Posterior vena cava (tissue), 2 donors: Measurements from ENCODE around the gene ALKBH7. TPM values are rescaled to one million over a fixed set of nuclear protein-coding genes. Genes with fewer than 3 reads are reported as not detected.
"Not testable (repeated sequence)": the region's sequence is repeated elsewhere in the genome, so short reads cannot be mapped to it uniquely, and the experiment has no call there.

Source experiments
- DNase-seq: peaks from one replicate; pipeline ENCODE4 v3.0.0-alpha.2; 2020; ENCODE audit warnings: low spot score
- intact Hi-C, 2 donors: fragments of 100-400 bp; cut with DNase I; formaldehyde crosslinking; loops; one replicate each; pipeline versions ENCODE4 v1.14.1 to v1.14.2; 2022 to 2023
- total RNA-seq, 2 donors: library from RNA; stranded (reverse); fragmentation: NEBNext Ultra II Directional; extraction: Animal tissue kit (Norgen Biotek cat#: 25700); gene quantifications; one replicate each; pipeline ENCODE4 v1.2.1, GENCODE V29; 2021
- donor health status: DM: yes; HTN: yes; CAD: no.
- donor health status: DM: yes; HTN: yes; CAD: no.

ALKBH7 gene
- total RNA-seq, 2 donors from 2014 or later = 37.1 to 41.2 TPM

DNA sequence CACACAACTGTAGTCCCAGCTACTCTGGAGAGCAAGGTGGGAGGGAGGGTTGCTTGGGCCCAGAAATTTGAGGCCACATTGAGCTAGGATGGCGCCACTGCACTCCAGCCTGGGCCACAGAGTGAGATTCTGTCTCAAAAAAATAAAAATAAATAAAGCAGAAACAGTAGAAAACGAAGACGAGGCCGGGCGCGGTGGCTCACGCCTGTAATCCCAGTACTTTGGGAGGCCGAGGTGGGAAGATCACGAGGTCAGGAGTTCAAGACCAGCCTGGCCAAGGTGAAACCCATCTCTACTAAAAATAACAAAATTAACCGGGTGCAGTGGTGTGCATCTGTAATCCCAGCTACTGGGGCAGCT lies 11.8 kb upstream of the ALKBH7 start:
- intact Hi-C loops, DNase-seq: not testable (repeated sequence)

DNA sequence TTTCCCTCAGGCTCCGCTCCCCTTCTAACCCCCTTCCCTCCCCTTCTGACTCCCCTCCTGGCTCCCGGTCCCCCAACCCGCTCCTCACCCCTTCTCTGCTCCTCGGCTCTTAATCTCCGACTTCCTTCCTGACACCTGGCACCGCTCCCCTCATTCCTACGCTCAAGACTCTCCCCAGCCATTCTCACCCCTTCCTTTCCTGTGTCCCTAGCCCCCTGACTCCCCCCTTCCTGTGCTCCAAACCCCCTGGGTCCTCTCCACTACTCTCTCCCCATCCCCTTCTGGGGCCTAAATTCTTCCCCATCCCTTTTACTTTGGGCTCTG lies 10.6 kb upstream of the ALKBH7 start:
- intact Hi-C loops = no loop called here
- DNase-seq = no peak

DNA sequence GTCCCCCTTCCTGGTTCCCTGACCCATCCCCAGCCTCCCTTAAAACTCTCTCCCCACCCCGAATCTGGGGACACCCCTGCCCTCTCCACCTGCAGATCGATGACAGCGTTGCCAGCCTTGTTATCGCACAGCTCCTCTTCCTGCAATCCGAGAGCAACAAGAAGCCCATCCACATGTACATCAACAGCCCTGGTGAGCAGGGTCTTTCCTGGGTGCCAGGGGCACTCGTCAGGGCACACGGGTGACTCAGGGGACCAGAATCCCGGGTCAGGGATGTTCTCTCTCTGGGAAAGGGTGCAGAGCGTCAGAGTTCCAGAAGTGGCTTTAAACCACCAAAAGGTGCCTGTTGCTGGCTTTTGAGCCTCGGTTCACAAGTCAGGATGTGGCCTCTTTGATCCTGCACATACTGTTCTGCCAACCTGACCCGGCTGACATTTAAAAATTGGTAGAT lies 10.2 kb upstream of the ALKBH7 start:
- DNase-seq = no peak

DNA sequence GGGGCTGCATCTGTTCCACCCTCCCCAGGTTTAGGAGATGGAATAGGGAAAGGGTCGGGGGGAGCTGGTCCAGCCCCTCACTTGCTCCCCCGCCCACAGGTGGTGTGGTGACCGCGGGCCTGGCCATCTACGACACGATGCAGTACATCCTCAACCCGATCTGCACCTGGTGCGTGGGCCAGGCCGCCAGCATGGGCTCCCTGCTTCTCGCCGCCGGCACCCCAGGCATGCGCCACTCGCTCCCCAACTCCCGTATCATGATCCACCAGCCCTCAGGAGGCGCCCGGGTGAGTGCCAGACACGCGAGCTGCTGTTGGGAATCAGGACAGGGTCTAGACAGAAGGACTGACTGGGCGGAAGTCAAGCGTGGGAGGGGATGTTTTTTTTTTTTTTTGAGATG lies 8.2 kb upstream of the ALKBH7 start:
- no peak for DNase-seq
- intact Hi-C loops = no loop called here

More for the DNA sequence above, 10.2 kb upstream of the ALKBH7 start:
- intact Hi-C loops = no loop called here

DNA sequence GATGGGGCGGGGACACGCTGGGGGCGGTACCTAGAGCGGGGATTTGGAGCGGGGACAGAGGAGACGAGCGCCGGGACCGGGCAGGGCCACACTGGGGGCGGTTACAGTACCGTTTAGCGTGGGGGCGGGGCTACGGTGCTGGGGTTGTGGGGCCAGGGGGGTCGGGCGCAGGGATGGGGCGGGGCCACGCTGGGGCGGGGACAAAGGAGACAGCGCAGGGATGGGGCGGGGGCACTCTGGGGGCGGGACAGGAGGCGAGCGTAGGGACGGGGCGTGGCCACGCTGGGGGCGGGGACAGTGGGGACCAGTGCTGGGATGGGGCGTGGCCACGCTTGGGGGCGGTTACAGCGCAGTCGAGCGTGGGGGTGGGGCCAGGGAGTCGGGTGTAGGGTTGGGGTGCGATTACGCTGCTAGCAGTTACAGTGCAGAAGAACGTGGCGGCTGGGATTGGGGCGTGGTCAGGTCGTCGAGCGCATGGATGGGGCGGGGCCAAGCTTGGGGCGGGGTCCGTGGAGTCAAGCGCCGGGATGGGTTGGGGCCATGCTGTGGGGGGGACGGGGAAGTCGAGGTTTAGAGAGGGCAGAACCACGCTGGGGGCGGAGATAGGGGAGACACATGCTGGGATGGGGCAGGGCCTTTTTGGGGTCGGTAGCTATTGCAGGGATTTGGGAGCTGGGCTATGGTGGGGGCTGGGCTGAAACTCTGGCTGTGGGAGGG lies 660 bp downstream of the ALKBH7 start:
- peak; percentile 100 for DNase-seq
- intact Hi-C loops = no loop called here

DNA sequence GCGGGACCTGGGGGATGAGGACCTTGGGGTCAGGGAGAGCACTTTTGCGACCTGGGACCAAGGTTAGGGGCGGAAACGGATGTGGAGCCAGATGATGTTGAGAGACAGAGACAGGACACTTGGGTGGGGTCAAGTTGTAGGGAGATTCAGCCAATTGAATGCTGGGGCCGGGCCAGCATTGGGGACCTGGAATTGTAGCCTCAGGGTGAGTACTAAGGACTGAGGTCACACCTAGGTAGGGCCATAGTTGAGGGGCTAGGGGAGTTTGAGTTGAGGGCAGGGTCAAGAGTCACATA lies 1.2 kb downstream of the ALKBH7 start:
- intact Hi-C loops = no loop called here
- no peak for DNase-seq

DNA sequence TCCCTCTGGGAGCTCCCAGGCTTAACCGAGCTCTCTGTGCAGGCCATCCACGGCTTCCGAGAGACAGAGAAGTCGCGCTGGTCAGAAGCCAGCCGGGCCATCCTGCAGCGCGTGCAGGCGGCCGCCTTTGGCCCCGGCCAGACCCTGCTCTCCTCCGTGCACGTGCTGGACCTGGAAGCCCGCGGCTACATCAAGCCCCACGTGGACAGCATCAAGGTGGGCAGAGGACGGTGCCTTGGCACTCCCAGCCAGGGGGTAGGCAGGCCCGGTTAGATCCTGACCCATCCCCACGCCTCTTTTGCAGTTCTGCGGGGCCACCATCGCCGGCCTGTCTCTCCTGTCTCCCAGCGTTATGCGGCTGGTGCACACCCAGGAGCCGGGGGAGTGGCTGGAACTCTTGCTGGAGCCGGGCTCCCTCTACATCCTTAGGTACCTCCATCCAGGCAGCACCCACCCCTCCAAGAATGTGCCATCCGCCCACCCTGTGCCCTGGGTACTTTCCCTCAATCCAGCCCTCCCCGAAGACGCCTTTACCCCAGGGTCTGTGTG lies 1.6 kb downstream of the ALKBH7 start:
- intact Hi-C loops = no loop called here
- DNase-seq = no peak

DNA sequence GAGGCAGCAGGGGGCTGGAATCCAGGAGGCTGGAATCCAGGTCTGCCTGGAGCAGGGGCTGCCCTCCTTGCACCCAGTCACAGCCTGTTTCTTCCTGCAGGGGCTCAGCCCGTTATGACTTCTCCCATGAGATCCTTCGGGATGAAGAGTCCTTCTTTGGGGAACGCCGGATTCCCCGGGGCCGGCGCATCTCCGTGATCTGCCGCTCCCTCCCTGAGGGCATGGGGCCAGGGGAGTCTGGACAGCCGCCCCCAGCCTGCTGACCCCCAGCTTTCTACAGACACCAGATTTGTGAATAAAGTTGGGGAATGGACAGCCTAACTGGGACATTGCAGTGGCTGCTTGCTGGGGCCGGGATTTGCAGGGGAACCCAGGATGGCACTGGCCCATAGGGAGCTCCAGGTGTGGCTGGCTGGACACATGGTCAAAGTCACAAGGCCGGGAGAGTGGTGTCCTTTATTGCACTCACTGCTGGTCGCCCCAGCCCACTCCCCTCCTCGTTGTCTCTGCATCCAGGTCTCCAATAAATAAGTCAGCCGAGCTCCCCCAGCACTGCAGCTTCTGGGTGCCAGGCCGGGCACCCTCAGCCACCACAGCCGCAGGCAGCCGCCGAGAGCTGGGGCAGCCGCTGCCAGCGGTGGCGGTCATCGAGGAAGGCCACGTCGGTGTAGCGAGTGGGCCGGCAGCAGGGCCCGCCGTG lies 2.3 kb downstream of the ALKBH7 start:
- intact Hi-C loops = no loop called here
- DNase-seq = no peak

DNA sequence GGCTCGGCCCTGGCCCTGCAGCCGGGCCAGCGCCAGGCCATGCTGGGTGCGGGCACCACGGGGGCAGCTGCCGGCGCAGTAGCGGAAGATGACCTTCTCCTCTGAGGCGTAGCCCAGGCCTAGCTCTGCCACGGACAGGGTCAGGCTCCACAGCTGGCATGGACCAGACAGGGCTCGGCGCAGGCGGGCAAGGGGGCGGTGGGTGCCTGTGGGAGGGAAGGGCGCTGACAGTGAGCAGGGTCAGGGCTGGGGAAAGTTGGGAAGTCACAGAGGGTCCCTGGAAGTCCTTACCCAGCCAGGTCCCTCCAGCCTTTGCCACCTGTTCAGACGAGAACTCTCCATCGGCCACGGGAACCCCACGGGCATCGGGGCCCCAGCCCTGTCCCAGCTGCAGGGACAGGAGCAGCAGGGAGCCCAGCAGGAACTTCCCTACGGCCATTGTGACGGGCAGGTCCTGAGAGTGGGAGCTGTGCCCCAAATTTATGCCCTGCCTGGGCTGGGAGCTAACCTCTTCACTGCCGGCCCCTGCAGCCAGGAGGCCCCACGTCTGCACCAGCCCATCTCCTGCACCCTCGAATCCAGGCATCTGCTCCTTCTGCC lies 2.9 kb downstream of the ALKBH7 start, which contains the start of gene PSPN:
Gene PSPN (minus strand): TSS at position 523 of the 600 bp plus-strand sequence. CDS start 84 bp downstream, at position 439.
- DNase-seq = no peak
- intact Hi-C loops = no loop called here

DNA sequence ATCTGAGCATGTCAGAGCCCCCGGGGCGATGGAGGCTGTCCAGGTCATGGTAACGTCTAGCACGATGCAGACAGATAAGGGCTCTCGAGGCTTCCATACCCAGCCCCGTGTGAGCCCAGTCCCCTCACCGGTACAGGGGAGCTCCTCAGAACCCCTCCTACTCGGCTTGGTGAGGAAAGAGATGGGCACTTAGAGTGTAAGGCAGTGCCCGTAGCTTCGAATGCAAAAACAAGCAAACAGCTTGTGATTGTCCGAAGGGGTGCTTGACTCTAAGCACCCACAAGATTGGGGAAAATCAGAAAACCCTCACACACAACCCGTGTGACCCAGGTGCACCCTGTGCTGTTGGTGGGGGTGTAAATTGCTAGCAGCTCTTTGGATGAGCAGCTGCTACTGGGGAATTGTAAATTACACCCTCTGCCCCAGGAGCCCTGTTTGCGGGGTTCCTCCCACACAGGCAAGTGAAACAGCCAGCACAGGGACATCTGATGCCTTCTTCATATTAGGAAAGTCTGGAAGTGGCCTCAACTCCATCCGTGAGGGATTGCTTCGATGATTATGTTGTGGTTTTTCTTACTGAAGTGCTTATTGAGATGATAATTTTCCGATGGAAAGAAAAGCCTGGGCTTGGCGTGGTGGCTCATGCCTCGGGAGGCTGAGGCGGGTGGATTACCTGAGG lies 4.1 kb downstream of the ALKBH7 start:
- no peak for DNase-seq
- intact Hi-C loops = no loop called here

DNA sequence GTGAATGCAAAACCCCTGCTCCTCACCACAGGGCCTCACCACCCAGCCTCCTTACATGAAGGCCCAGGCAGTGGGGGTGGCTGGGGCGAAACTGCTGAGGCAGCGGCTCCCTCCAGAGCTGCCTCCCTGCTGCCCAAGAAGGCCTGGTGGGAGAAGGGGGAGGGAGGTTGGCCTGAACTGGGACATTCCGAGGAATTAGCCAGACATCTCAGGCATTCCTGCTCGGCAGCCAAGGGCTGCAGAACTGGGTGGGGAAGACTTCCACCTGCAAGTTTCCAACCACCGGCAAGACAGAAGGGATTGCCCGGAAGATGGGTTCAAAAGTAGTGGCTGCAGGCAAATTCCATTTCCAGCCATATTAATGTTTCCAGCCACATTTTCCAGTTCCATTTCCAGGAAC lies 5.4 kb downstream of the ALKBH7 start:
- intact Hi-C loops = no loop called here
- DNase-seq = no peak

DNA sequence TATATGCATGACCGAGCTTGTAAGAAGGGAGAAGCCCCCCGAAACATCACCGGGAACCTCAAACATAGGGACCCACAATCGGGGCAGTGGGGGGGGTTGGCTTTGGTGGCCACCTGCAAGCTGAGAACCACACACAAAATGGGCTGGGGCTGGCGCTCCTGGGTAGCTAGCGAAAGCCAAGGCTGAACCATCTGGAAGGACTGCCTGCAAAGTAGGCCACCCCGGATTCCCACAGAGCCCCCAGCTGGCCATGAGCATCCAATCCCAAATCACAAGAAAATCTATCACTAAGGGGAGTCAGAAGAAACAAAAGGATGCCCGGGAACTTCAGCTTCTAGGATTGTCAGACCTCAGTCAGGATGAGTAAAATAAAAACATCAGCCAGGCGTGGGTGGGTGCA lies 5.9 kb downstream of the ALKBH7 start:
- intact Hi-C loops = no loop called here

DNA sequence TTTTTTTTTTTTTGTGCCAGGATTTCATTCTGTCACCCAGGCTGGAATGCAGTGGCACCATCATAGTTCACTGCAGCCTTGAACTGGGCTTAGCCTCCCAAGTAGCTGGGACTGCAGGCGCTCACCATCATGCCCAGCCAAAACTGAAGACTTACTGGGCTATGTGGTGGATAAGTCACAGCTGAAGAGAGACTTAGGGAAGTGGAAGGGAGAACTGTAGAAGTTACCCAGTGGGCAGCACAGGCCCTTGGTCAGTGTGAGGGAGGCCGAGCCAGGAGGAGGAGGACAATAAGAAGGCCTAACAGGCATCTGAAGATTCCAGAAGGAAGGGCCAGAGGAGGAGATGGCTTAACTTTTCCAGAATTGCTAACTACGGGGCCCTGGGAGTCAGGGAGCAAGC lies 7.2 kb downstream of the ALKBH7 start:
- intact Hi-C loops = no loop called here
- DNase-seq = no peak

More for the DNA sequence above, 5.9 kb downstream of the ALKBH7 start:
- DNase-seq = no peak

DNA sequence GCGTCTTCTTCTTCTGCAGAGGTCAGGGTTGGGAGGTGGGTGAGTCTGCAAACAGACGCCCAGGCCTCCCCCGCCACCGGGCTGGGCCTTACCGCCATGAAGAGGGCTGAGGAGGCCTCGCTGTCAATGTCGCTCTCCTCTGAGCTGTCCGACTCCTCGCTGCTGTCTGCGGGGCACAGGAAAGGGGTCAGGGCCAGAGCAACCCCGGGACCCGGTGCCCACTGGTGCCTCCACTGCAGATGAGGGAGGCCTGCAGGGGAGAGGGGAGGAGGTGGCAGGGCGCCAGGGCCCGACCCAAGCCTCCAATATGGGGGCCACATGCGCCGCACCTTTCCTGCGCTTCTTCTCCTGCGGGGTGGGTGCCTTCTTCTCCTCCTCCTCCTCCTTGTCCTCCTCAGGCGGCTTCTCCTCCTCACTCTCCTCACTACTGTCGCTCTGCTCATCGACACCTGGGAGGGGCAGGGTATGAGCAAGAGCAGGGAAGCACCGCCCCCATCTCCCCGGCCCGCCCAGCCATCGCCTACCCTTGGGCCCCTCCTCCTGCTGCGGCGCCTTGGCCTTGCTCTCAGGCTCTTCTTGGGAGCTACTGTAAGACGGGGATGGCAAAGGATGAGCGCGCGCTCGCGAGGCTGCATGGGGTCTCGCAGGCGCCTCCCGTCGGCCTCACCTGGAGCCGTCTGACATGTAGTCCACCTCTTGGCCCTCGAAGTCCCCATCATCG lies 8.6 kb downstream of the ALKBH7 start:
- no peak for DNase-seq

DNA sequence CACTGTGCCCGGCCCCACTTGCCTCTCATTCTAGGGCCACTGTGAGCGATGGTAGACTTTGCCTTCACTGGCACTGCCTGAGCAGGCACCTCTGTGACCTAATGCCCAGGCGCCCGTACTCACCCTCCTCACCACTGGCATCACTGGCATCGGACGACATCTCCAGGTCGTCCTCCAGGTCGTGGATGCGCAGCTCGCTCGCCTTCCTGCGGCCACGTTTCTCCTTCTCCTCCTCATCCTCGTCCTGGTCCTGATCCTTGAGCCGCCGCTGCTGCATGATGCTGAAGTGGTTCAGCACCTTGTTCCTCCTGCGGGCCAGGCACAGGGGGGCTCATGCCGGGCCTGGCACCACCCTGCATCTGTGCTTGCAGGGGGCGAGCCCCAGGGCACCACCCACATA lies 10.6 kb downstream of the ALKBH7 start:
- no peak for DNase-seq
- intact Hi-C loops = no loop called here

More for the DNA sequence above, 8.6 kb downstream of the ALKBH7 start:
- intact Hi-C loops = no loop called here

DNA sequence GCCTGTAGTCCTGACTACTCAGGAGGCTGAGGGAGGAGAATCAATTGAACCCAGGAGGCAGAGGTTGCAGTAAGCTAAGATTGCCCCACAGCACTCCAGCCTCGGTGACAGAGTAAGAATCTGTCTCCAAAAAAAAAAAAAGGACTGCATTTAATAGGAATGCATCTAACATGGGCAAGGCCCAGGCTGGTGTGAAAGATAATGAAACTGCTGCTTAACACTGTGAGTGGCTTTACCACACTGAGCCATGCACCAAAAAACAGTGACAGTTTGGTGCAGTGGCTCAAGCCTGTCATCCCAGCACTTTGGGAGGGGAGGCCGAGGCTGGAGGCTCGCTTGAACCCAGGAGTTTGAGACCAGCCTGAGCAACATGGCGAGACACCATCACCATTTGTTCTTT lies 11.8 kb downstream of the ALKBH7 start:
- intact Hi-C loops = no loop called here
- no peak for DNase-seq

DNA sequence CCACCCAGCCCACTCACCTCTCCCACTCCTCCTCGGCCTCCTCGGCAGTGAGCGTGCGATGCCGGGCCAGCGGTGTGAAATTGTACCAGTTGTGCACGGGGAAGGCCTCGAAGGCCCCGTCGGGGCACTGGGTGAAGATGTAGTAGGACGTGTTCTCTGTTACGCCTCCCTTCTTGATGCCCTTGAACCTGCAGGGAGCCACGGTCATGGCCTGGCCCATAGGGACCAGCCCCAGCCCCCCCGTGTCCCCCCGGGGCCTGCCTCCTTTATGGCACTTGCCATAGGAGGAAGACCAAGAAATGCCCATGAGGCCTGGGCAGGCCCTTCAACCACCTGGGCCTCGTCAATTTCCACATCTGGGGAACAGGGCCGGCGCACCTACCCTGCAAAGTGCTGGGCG lies 14.8 kb downstream of the ALKBH7 start:
- intact Hi-C loops = no loop called here
- no peak for DNase-seq

DNA sequence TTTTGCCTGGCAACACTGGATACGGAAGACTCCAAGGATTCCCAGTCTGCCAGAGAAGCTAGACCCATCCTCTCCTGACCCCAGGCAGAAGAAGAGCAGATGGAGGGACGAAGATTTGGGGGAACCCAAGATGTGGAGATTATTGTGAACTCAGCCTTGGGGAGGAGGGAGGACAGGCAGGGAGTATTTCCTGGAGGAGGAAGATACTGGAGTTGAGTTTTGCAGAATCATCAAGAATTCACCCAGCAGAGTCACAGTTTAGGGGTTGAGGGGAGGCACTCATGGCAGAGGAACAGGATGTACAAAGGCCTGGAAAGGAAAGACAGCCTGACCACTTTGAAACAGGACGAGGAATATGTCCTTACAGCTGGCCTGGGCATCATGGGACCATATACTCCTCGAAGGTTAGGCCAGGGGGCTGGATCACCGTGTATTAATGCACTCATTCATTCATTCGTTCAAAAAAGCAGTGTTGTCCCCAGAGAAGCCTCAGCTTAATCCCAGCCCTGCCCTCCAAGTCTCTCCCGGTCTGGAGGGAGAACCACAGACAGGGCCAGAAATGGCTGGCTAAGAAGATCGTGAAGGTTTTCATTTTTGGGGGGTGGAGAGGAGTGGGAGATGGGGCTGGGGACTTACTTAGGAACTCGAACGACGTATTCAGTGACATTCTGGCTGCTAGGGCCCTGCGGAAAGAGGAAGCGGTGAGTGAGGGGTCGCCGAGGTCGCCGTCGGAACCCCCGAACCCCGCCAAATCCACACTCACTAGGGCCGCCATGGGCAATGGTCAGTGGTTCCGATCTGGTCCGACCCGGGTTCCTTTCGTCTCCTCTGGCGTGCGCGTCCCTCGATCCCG lies 19.9 kb downstream of the ALKBH7 start:
- intact Hi-C loops = no loop called here
- no peak for DNase-seq
